HFF-Myc (cell line): ENCODE measurements around the gene EXOSC6.
"Not testable (repeated sequence)": the region's sequence is repeated elsewhere in the genome, so short reads cannot be mapped to it uniquely, and the experiment has no call there.

Experiments used
- DNase-seq: peaks from one replicate; pipeline ENCODE4 v3.0.0-alpha.2; 2011; ENCODE audit warnings: low read depth; ENCODE audit errors: extremely low read depth
- H3K4me3 ChIP-seq: replicated peaks from 2 replicates; pipeline ENCODE4 v1.5.1; 2011; ENCODE audit warnings: low read depth, mild to moderate bottlenecking, control low read depth, low read length
- TF ChIP-seq, protein P1 (sequence below): IDR thresholded peaks from 2 replicates; pipeline ENCODE4 v1.5.1; 2012; ENCODE audit warnings: mild to moderate bottlenecking, low read depth, low read length, control low read depth; ENCODE audit errors: missing control alignments

EXOSC6 gene

DNA sequence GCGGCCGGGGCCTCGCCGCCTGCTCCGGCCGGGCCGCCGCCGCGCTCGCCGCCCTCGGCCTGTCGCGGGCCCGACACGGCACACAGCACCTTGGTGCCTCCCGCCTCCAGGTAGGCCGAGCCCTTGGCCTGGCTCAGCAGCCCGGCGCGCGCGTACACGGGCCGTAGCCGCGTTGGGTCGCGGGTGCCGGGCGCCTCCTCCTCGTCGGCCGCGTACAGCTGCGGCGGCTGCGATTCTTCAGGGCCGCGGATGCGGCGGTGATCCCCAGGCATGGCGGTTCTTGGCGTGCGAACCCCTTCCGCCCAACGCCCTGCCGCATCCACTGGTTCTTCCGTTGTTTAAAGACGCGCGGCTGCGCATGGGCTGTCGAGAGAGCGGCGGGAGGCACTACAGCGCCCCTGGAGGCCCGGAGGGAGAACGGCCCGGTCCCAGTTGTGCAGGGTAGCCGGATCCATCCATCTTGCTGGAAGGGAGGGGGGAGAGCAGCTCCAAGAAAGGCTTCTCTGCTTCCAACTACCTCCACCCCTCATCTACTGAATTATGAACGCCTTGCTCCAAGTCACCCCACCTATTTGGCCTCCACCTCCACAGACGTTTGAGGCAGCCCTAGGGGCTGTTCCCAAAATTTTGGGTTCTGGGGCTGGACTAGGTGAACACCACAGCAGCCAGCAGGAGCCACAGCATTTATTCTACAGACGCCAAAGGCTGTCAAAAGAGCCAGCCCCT lies at the start of gene EXOSC6:
Gene EXOSC6 (minus strand): TSS at position 312 of the 726 bp plus-strand sequence. CDS start 40 bp downstream, at position 272.
- TF ChIP-seq, protein P1, sequence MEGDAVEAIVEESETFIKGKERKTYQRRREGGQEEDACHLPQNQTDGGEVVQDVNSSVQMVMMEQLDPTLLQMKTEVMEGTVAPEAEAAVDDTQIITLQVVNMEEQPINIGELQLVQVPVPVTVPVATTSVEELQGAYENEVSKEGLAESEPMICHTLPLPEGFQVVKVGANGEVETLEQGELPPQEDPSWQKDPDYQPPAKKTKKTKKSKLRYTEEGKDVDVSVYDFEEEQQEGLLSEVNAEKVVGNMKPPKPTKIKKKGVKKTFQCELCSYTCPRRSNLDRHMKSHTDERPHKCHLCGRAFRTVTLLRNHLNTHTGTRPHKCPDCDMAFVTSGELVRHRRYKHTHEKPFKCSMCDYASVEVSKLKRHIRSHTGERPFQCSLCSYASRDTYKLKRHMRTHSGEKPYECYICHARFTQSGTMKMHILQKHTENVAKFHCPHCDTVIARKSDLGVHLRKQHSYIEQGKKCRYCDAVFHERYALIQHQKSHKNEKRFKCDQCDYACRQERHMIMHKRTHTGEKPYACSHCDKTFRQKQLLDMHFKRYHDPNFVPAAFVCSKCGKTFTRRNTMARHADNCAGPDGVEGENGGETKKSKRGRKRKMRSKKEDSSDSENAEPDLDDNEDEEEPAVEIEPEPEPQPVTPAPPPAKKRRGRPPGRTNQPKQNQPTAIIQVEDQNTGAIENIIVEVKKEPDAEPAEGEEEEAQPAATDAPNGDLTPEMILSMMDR, result peak; percentile 88
- H3K4me3 ChIP-seq, result peak within 1 kb of the TSS; percentile 67
- DNase-seq, result peak; percentile 73

- TF ChIP-seq, protein P1, result no peak
- H3K4me3 ChIP-seq, result no peak overlapping the region
- DNase-seq, result no peak
These were observed 49.4 kb upstream of the EXOSC6 start for GRCh38 chr16:70301121-70301520.

DNA sequence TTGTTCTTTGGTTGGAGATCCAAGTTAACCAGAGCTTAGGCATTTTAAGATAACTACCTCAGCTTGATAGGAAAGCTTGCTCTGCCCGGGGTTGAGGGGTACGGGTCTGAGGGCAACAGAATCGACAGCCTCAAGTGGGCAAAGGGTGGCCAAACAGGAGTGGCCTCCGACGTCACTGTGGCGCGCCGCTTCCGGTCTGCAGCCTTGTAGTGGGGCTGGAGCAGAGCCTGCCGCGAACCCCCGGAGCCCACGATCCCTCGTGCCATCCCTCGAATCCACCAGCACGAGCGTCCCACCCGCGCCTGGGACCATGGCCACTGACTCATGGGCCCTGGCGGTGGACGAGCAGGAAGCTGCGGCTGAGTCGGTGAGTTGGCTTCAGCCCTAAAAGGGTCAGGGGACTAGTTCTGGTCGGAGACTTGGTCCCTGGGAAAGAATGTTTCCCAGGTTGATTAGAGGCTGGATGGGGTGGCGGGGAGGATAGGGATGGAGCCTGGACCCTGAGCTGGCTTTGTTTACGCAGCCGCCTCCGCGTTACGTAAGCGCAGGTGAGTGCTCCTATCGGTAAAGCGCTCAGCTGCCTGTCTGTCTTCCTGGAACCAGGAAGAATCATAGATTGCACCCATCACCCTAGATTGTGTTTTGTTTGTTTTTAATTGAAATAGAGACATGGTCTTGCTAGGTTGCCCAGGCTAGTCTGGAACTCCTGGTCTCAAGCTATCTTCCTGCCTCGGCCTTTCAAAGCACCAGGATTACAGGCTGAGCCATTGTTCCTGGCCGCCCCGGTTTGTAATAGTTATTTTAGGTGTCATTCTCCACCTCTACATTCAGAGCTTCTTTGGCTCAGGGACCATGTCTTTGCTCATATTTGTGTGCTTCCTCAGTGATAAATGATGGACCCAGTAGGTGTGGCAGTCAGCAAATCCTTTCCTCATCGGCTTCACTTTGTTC lies 47.5 kb upstream of the EXOSC6 start, which contains the start of gene DDX19B:
Gene DDX19B (plus strand): TSS at position 199 of the 951 bp plus-strand sequence. CDS start 112 bp downstream, at position 311.
- TF ChIP-seq, protein P1, result no peak
- DNase-seq, result peak; percentile 33

DNA sequence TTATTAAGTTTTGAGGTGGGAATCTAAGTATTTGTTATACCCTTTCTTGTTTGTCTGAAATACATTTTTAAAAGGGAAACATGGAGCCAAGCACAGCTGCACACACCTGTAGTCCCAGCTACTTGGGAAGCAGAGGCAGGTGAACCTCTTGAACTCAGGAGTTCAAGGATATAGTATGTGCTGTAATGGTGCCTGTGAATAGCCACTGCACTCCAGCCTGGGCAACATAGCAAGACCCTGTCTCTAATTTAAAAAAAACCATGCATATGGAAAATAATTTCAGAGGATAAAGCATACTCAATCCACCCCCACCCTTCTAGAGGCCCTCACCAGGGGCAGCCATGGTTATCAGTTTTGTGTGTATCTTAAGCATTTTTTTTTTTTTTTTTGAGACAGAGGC lies 43.9 kb upstream of the EXOSC6 start:
- no peak overlapping the region for H3K4me3 ChIP-seq
- TF ChIP-seq, protein P1, result no peak
- DNase-seq, result no peak

More for the DNA sequence above, 47.5 kb upstream of the EXOSC6 start, which contains the start of gene DDX19B:
- H3K4me3 ChIP-seq, result peak within 1 kb of the TSS; percentile 82

DNA sequence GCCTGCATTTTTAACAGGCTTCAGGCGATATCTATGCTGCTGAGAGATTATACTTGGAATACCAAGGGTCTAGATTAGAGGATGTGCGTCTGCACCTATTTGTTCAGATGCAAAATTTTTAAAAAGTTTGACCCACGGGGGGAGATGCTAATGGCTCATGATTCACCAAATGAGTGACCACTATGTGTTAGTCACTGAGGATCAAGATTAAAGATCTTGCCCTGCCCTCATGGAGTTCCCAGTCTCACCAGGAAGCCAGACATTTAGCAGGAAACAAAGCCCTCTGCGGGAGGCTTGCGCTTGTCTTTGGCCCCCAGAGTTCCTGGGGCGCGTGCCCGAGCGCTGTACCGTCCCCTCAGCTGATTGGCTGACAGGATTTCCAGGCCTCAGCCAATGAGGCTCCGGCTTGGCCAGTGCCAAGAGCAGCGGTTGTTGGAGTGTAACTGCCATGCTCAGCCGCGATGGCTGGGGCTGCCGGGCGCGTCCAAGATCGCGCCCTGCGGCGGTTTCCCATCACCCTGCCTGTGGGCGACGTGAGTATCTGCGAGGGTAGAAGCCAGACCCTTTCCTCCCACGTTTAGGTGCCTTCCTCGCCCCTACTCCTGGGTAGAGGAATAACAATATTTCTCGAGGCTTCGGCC lies 42.8 kb upstream of the EXOSC6 start:
- TF ChIP-seq, protein P1, result no peak
- no peak overlapping the region for H3K4me3 ChIP-seq
- DNase-seq, result no peak

DNA sequence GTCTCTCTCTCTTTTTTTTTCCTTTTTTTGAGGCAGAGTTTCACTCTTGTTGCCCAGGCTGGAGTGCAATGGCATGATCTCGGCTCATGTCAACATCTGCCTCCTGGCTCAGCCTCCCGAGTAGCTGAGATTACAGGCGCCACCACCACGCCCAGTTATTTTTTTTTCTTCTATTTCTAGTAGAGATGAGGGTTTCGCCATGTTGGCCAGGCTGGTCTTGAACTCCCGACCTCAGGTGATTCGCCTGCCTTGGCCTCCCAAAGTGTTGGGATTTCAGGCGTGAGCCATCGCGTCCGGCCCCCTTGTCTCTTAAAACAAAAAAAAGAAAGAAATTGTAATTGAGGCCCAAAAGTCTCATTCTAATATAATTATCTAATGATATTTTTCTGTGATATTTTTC lies 40.4 kb upstream of the EXOSC6 start:
- not testable (repeated sequence) for DNase-seq, H3K4me3 ChIP-seq
